Psoas muscle (tissue), 8 donors: ENCODE results near the gene NOP56. TPM values are rescaled to one million over a fixed set of nuclear protein-coding genes. Genes with fewer than 3 reads are reported as not detected.

ENCODE experiments used
- ATAC-seq, 4 donors: fragments of 200-7000 bp; cut with Tn5 transposase; one replicate each; pipeline ENCODE4 v1.9.1; 2020; ENCODE audit warnings: moderate library complexity in 3 of 4, mild to moderate bottlenecking in 2 of 4
- DNase-seq, 2 donors: peaks; one replicate each; pipeline ENCODE4 v3.0.0-alpha.2; 2020
- H3K27ac ChIP-seq: fragments of 200-600 bp; one replicate; pipeline ENCODE4 v1.8.0; 2022
- H3K27me3 ChIP-seq, 3 donors: fragments of 200-600 bp in 1 of 3; one replicate each; pipeline versions ENCODE4 v1.6.1 to v1.8.0; 2013 to 2022; ENCODE audit warnings: low read length in 2 of 3, mild to moderate bottlenecking in 2 of 3, moderate library complexity in 1 of 3; ENCODE audit not compliant: insufficient read depth in 3 of 3
- H3K36me3 ChIP-seq, 2 donors: fragments of 200-600 bp in 1 of 2; one replicate each; pipeline versions ENCODE4 v1.6.1 to v1.8.0; 2013 to 2022; ENCODE audit warnings: low read depth in 1 of 2, mild to moderate bottlenecking in 1 of 2, moderate library complexity in 1 of 2; ENCODE audit not compliant: insufficient read depth in 1 of 2
- H3K4me1 ChIP-seq: fragments of 200-600 bp; one replicate; pipeline ENCODE4 v1.8.0; 2022
- H3K4me3 ChIP-seq: fragments of 200-600 bp; one replicate; pipeline ENCODE4 v1.8.0; 2022; ENCODE audit warnings: mild to moderate bottlenecking
- H3K9me3 ChIP-seq: fragments of 200-600 bp; one replicate; pipeline ENCODE4 v1.8.0; 2022
- WGBS, 3 donors: extraction: QIAGEN DNeasy Blood & Tissue Kit; methylation state at CpG; one replicate each; pipeline versions ENCODE4 v1.1.6 to v1.1.7; 2013; 5-methylcytosine and 5-hydroxymethylcytosine counted together
- intact Hi-C, 2 donors: fragments of 100-400 bp; cut with DNase I; formaldehyde crosslinking; loops; one replicate each; pipeline versions ENCODE4 v1.11.0 to v1.14.2; 2022
- polyA plus RNA-seq, 3 donors: library from polyadenylated mRNA; stranded (reverse); fragments of 200-250 nt; gene quantifications; one replicate each; pipeline ENCODE4 v1.2.3, GENCODE V29; 2013
- total RNA-seq, 4 donors: library from RNA; stranded (reverse); fragmentation: NEBNext Ultra II Directional in 2 of 4; extraction: Animal tissue kit (Norgen Biotek cat#: 25700) in 2 of 4; gene quantifications; one replicate each; pipeline versions ENCODE4 v1.2.1 to v1.2.4, GENCODE V29; 2021 to 2023
- TF ChIP-seq, protein P1 (sequence below): fragments of 200-600 bp; IDR thresholded peaks from one replicate; pipeline ENCODE4 v1.8.0; 2022; ENCODE audit warnings: antibody characterized with exemption
- donor health status: healthy with polysubstance abuse.
- donor health status: DM: no; HTN: no; CAD: no; lungs with moderate emphysema.
- donor health status: Bipolar disorder and iron deficiency.
- donor health status: healthy.
- donor health status: DM: yes; HTN: yes; CAD: no.
- donor health status: DM: no; HTN: no; CAD: no.
- donor health status: DM: no; HTN: no; CAD: no.
- donor health status: DM: yes; HTN: yes; CAD: no.

Gene NOP56
- total and polyA plus RNA-seq, 7 donors = 63.2 to 173 (median 91.6) TPM

DNA sequence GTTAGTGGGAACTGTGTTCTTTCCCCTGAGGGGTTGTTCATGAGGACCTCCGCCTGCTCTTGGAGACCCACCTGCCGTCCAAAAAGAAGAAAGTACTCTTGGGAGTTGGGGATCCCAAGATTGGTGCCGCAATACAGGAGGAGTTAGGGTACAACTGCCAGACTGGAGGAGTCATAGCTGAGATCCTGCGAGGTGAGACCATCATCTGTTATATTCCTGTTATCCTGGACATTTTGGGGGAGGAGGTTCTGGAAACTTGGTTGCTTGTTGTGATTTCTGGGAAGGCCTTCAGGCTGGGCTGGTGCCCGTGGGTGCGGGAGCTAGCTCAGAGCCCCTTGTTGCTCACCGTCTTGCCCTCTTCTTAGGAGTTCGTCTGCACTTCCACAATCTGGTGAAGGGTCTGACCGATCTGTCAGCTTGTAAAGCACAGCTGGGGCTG, 2.0 kb downstream of the NOP56 start:
- Histone ChIP-seq H3K36me3 (peaks cover 19 to 61% of the 10 kb centered on the region in 2 donors), H3K4me1 (peaks cover 18% of the 10 kb centered on the region), H3K4me3 (peak overlapping the region; percentile 98), H3K9me3 (no peaks in the 10 kb centered on the region), H3K27ac (no peak overlapping the region), H3K27me3 (no peaks in the 10 kb centered on the region)
- WGBS, 3 donors = 81 to 87% (median 82%) methylated on average over 9 of the region's 9 CpGs
- no peak for DNase-seq
- no peak for ATAC-seq
- intact Hi-C loops = loop anchor here (5.0 to 10.0 kb wide), 2 partner anchors 127 to 180 kb away; partner anchors contain the start of gene SNRPB (in 1 of the 2)
- TF ChIP-seq, protein P1, sequence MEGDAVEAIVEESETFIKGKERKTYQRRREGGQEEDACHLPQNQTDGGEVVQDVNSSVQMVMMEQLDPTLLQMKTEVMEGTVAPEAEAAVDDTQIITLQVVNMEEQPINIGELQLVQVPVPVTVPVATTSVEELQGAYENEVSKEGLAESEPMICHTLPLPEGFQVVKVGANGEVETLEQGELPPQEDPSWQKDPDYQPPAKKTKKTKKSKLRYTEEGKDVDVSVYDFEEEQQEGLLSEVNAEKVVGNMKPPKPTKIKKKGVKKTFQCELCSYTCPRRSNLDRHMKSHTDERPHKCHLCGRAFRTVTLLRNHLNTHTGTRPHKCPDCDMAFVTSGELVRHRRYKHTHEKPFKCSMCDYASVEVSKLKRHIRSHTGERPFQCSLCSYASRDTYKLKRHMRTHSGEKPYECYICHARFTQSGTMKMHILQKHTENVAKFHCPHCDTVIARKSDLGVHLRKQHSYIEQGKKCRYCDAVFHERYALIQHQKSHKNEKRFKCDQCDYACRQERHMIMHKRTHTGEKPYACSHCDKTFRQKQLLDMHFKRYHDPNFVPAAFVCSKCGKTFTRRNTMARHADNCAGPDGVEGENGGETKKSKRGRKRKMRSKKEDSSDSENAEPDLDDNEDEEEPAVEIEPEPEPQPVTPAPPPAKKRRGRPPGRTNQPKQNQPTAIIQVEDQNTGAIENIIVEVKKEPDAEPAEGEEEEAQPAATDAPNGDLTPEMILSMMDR = no peak

DNA sequence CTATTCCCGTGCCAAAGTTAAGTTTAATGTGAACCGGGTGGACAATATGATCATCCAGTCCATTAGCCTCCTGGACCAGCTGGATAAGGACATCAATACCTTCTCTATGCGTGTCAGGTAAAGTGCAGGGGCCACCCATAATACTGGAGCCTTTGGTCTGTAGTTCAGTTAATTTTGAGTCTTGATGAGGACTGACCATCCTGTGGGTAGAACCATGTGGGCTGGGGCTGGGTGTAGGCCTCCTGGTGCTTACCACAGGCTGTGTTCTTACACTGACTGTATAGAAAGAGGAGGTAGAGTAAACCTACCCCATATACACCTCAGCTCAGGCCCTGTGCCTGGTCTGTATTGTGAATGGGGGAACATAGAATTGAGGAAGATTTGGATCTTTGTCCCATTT, 2.4 kb downstream of the NOP56 start:
- Histone ChIP-seq H3K4me3 (no peak overlapping the region), H3K27ac (no peak overlapping the region), H3K27me3 (no peaks in the 10 kb centered on the region), H3K9me3 (no peaks in the 10 kb centered on the region), H3K36me3 (peaks cover 23 to 65% of the 10 kb centered on the region in 2 donors), H3K4me1 (peaks cover 18% of the 10 kb centered on the region)
- TF ChIP-seq, protein P1 = no peak
- ATAC-seq (no peak), DNase-seq (no peak)
- intact Hi-C loops = loop anchor here (5.0 to 10.0 kb wide), 2 partner anchors 128 to 180 kb away; partner anchors contain the start of gene SNRPB (in 1 of the 2)
- 86 to 89% (median 87%) methylated on average over 3 of the region's 3 CpGs for WGBS, 3 donors

DNA sequence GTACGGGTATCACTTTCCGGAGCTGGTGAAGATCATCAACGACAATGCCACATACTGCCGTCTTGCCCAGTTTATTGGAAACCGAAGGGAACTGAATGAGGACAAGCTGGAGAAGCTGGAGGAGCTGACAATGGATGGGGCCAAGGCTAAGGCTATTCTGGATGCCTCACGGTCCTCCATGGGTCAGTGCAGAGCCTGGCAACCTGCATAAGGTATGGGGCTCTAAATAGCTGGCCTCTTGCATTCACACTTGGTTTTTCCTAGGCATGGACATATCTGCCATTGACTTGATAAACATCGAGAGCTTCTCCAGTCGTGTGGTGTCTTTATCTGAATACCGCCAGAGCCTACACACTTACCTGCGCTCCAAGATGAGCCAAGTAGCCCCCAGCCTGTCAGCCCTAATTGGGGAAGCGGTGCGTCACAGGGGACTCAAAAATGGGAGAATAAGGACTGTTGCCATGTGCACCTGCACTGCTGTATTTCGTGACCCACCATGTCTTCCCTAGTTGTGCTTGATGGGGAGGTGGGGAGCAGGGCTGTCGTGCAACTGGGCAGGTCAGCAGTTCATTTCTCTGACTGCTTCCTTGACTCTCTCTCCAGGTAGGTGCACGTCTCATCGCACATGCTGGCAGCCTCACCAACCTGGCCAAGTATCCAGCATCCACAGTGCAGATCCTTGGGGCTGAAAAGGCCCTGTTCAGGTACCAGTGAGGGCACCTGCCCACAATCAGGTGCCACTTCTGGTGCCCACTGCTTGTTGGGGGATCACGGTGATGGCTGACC, 3.1 kb downstream of the NOP56 start:
- intact Hi-C loops = loop anchor here in 1 of 2 donors (10.0 kb wide), 1 partner anchor 181 kb away; the partner anchor contains the start of gene SNRPB
- ATAC-seq (no peak), DNase-seq (no peak)
- Histone ChIP-seq H3K9me3 (no peaks in the 10 kb centered on the region), H3K4me1 (peaks cover 18% of the 10 kb centered on the region), H3K4me3 (no peak overlapping the region), H3K27ac (no peak overlapping the region), H3K36me3 (peaks cover 29 to 72% of the 10 kb centered on the region in 2 donors), H3K27me3 (no peaks in the 10 kb centered on the region)
- WGBS, 3 donors = 89 to 91% (median 90%) methylated on average over 17 of the region's 17 CpGs
- TF ChIP-seq, protein P1 = no peak

DNA sequence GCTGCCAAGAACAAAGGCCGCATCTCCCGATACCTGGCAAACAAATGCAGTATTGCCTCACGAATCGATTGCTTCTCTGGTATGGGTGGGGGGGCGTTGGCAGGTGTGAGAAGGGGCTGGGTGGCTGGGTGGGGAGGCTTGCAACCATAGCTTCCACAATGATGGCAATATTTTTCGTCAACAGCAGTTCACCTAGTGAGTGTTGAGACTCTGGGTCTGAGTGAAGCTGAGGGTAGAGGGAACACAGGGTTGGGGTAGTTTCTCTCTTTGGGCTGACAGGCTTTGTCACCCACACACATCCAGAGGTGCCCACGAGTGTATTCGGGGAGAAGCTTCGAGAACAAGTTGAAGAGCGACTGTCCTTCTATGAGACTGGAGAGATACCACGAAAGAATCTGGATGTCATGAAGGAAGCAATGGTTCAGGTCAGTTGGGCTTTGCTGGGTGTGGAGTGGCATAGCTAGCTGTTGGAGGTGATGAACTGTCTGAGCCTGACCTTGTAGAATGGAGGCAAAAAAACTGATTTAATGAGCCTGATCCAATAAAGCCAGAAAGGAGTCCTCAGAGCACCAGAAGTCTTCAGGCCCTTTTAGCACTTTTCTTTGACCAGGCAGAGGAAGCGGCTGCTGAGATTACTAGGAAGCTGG, 4.2 kb downstream of the NOP56 start:
- ATAC-seq (no peak), DNase-seq (no peak)
- Histone ChIP-seq H3K9me3 (no peaks in the 10 kb centered on the region), H3K27me3 (no peaks in the 10 kb centered on the region), H3K4me1 (peaks cover 12% of the 10 kb centered on the region), H3K4me3 (no peak overlapping the region), H3K36me3 (peaks cover 29 to 83% of the 10 kb centered on the region in 2 donors), H3K27ac (no peak overlapping the region)
- 84 to 91% (median 88%) methylated on average over 12 of the region's 12 CpGs for WGBS, 3 donors
- intact Hi-C loops = loop anchor here in 1 of 2 donors (10.0 kb wide), 1 partner anchor 182 kb away; the partner anchor contains the start of gene SNRPB
- TF ChIP-seq, protein P1 = no peak
